ENCODE data around the gene TMEM170A. TPM values are rescaled to one million over a fixed set of nuclear protein-coding genes. Genes with fewer than 3 reads are reported as not detected.

Gene TMEM170A
- total and polyA plus RNA-seq, 10 of the 15 experiments (the other 5 are each of a cell fraction or from before 2014, with no cell fraction given): 7.3 to 28.2 (median 20.9) TPM

GRCh38 chr16:75432828-75433731 lies 31.4 kb downstream of the TMEM170A start, which contains the start of gene CFDP1 (continued):
- TF ChIP-seq TBL1XR1 (IDR thresholded peaks at IDR 0.05; ENCODE audit: low read depth, low read length): peak; percentile 12; the same call in 1 of the 2 replicates
- TF ChIP-seq BMI1 (IDR thresholded peaks at IDR 0.05; ENCODE audit: borderline replicate concordance): no peak
- TF ChIP-seq, protein P1, sequence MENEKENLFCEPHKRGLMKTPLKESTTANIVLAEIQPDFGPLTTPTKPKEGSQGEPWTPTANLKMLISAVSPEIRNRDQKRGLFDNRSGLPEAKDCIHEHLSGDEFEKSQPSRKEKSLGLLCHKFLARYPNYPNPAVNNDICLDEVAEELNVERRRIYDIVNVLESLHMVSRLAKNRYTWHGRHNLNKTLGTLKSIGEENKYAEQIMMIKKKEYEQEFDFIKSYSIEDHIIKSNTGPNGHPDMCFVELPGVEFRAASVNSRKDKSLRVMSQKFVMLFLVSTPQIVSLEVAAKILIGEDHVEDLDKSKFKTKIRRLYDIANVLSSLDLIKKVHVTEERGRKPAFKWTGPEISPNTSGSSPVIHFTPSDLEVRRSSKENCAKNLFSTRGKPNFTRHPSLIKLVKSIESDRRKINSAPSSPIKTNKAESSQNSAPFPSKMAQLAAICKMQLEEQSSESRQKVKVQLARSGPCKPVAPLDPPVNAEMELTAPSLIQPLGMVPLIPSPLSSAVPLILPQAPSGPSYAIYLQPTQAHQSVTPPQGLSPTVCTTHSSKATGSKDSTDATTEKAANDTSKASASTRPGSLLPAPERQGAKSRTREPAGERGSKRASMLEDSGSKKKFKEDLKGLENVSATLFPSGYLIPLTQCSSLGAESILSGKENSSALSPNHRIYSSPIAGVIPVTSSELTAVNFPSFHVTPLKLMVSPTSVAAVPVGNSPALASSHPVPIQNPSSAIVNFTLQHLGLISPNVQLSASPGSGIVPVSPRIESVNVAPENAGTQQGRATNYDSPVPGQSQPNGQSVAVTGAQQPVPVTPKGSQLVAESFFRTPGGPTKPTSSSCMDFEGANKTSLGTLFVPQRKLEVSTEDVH (IDR thresholded peaks at IDR 0.05; ENCODE audit: low read depth, partially characterized antibody): peak; percentile 92
- TF ChIP-seq TAF1 (IDR thresholded peaks at IDR 0.05; ENCODE audit: borderline replicate concordance, low read depth, low read length): 0 out of 2 replicates have a peak, but pooled peaks have one; percentile 13
- TF ChIP-seq RUNX3 (IDR thresholded peaks at IDR 0.05; ENCODE audit: low read length): peak; percentile 55
- TF ChIP-seq SMARCA5 (IDR thresholded peaks at IDR 0.05): peak; percentile 70; the same call in 1 of the 2 replicates
- TF ChIP-seq YY1 (IDR thresholded peaks at IDR 0.05; ENCODE audit: low read depth, low read length): peak; percentile 53
- TF ChIP-seq EED (IDR thresholded peaks at IDR 0.05; ENCODE audit: low read depth): peak; percentile 57; the same call in 1 of the 2 replicates
- TF ChIP-seq, protein P2, sequence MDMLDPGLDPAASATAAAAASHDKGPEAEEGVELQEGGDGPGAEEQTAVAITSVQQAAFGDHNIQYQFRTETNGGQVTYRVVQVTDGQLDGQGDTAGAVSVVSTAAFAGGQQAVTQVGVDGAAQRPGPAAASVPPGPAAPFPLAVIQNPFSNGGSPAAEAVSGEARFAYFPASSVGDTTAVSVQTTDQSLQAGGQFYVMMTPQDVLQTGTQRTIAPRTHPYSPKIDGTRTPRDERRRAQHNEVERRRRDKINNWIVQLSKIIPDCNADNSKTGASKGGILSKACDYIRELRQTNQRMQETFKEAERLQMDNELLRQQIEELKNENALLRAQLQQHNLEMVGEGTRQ (IDR thresholded peaks at IDR 0.05; ENCODE audit: borderline replicate concordance, low read depth, low read length): peak; percentile 46
- peak; percentile 87 for TF ChIP-seq CREB1 (IDR thresholded peaks at IDR 0.05; ENCODE audit: low read depth)
- peak; percentile 57; the same call in 1 of the 2 replicates for TF ChIP-seq NRF1 (conservative IDR thresholded peaks at IDR 0.05; ENCODE audit: low read depth, low read length)
- peak; percentile 82 for TF ChIP-seq DPF2 (IDR thresholded peaks at IDR 0.05)
- peak; percentile 48; the same call in 1 of the 2 replicates for TF ChIP-seq POLR2AphosphoS2 (IDR thresholded peaks at IDR 0.05; ENCODE audit: low read depth, low read length)
- no peak for TF ChIP-seq IKZF2 (IDR thresholded peaks at IDR 0.05)
- no peak for TF ChIP-seq RFX5 (IDR thresholded peaks at IDR 0.05; ENCODE audit: low read depth, low read length)
- TF ChIP-seq RB1 (IDR thresholded peaks at IDR 0.05; ENCODE audit: borderline replicate concordance): peak; percentile 98; the same call in 1 of the 2 replicates
- TF ChIP-seq NBN (IDR thresholded peaks at IDR 0.05): 0 out of 2 replicates have a peak, but pooled peaks have one; percentile 28
- TF ChIP-seq USF1 (IDR thresholded peaks at IDR 0.05; ENCODE audit: borderline replicate concordance, extremely low read length, insufficient read depth, low read depth, low read length): peak; percentile 83
- TF ChIP-seq TCF12 (IDR thresholded peaks at IDR 0.05; ENCODE audit: low read depth, low read length): no peak
- no peak for TF ChIP-seq STAT3 (IDR thresholded peaks at IDR 0.05; ENCODE audit: low read depth, low read length)
- peak; percentile 68 for TF ChIP-seq KLF5 (IDR thresholded peaks at IDR 0.05; ENCODE audit: partially characterized antibody)
- TF ChIP-seq SIX5 (IDR thresholded peaks at IDR 0.05; ENCODE audit: low read depth, low read length, severe bottlenecking): peak; percentile 79
- peak; percentile 94 for TF ChIP-seq LARP7 (IDR thresholded peaks at IDR 0.05)
- TF ChIP-seq, protein P3, sequence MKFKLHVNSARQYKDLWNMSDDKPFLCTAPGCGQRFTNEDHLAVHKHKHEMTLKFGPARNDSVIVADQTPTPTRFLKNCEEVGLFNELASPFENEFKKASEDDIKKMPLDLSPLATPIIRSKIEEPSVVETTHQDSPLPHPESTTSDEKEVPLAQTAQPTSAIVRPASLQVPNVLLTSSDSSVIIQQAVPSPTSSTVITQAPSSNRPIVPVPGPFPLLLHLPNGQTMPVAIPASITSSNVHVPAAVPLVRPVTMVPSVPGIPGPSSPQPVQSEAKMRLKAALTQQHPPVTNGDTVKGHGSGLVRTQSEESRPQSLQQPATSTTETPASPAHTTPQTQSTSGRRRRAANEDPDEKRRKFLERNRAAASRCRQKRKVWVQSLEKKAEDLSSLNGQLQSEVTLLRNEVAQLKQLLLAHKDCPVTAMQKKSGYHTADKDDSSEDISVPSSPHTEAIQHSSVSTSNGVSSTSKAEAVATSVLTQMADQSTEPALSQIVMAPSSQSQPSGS (IDR thresholded peaks at IDR 0.05; ENCODE audit: low read length): no peak
